ENCODE results near the gene CYTH2.
"Not testable (repeated sequence)": the region's sequence is repeated elsewhere in the genome, so short reads cannot be mapped to it uniquely, and the experiment has no call there.

The CYTH2 gene

DNA sequence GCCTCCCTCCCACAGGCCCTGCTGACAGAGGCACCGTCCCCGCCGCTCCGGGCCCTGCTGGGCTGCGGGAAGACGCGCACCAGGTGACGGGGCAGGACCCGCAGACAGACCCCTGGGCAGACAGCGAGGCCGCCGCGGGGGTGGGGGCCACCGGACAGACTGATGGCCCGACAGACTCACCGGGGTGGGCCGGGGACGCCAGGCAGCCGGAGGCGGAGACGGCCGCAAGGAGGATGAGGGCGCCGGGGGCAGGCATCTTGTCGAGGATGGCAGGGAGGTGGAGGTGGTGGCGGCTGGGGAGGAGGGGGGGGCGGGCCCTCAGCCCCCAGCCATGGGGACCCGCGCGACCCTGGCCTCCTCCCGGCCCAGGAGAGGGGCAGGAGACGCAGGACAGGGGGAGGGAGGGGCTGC is 42.2 kb downstream of the CYTH2 start:
- no peak for DNase-seq (ENCODE audit: low read depth, low spot score)

- DNase-seq (ENCODE audit: low read depth, low spot score): no peak
Observed at GRCh38 chr19:48511800-48512503, 42.8 kb downstream of the CYTH2 start, which contains the start of gene LMTK3. LMTK3 (minus strand) TSS chr19:48511835; CDS start chr19:48511576, 259 bp downstream.

GRCh38 chr19:48512504-48513288 is 43.5 kb downstream of the CYTH2 start:
- no peak for DNase-seq (ENCODE audit: low read depth, low spot score)

DNA sequence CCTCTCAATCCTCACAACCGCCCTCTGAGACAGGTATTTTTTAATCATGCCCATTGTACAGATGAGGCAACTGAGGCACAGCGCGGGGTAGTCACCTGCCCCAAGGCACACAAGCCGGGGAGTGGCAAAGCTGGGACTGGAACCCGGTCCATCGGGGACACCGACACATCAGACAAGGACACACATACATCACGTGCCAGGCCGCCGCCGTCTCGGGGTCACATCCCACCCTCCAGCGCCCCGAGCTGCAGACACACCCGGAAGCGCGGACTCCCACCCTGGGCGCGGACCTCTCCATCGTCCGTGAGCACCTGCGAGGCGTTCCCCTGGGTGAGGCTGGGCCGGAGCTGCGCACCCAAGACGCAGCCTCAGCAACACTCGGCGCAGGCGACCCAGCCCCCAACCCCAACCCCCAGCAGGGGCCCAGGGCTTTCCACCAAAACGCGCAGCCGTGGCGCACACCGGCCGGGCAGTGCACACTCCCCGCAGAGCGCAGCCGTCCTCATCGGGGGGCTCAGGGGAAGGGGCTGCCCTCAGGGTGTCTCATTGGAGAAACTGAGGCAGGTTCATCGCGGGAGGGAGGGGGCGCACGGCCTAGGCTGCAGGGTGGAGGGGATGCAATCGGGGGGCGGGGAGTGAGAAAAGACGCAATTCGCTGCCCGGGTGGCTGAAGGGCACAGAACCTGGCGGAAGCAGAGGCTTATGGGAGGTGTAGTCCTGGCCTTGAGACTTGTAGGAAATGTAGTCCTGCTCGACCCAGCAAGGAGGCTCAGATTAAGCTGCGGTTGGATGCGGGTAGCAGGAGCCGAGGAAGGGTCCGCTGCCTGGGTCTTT is 44.3 kb downstream of the CYTH2 start:
- no peak for DNase-seq (ENCODE audit: low read depth, low spot score)

- no peak for DNase-seq (ENCODE audit: low read depth, low spot score)
Observed at GRCh38 chr19:48514123-48514458, 44.9 kb downstream of the CYTH2 start.

DNA sequence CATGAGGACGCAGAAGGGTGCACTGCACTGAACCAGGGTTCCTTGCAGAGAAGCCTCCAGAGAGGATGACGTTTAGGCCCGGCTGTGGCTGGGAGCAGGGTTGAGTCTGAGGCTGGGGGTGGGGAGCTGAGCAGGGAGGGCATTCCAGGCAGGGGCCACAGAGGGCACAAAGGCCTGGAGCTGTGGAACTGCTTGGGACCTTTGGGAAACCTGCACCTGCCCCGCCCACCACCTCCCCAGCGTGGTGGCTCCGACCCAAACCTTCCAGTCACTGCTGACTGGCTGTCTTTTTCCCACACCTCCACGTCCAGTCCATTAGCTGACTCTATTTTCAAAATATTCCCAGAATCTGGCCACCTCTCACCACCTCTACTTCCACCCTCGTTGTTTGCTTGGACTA is 47.4 kb downstream of the CYTH2 start:
- DNase-seq (ENCODE audit: low read depth, low spot score): no peak

DNA sequence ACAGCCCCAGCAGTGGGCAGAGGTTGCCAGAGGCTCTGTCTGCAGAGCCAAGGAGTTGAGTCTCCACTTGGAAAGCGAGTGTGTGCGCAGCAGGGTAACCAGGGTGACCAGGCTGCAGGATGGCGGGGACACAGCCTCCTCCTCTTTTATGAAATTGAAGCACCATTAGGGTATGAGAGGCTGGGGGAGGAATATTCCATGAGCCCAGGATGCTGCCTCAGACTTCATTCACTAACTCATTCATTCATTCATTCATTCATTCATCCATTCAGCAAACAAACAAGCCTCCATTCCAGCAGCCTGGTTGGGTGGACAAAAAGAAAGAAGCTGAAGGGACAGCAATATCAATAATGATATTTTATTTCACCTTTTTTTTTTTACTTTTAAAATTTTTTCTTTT is 49.0 kb downstream of the CYTH2 start:
- no peak for DNase-seq (ENCODE audit: low read depth, low spot score)

DNA sequence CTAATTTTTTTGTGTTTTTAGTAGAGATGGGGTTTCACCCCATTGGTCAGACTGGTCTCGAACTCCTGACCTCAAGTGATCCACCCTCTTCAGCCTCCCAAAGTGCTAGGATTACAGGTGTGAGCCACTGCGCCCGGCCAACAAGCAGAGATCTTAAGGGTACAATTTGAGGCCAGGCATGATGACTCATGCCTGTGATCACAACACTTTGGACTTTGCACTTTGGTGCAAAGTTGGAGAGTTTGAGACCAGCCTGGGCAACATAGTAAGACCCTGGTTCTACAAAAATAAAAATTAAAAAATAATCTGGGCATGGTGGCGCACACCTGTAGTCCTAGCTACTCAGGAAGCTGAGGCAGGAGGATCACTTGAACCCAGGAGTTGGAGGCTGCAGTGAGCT is 50.3 kb downstream of the CYTH2 start:
- DNase-seq (ENCODE audit: low read depth, low spot score): not testable (repeated sequence)

DNA sequence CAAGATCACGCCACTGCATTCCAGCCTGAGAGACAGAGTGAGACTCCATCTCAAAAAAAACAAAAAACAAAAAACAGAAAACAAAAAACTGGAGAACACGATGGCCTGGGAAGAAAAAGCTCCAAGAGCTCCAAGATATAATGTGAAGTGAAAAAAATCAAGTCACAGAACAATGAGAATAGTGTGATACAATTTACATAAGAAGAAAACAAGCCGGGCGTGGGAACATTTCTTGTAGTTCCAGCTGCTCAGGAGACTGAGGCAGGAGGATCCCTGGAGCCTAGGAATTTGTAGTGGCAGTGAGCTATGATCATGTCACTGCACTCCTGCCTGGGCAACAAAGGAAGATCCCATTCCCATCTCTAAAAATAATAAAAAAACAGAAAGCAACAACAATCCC is 51.0 kb downstream of the CYTH2 start:
- no peak for DNase-seq (ENCODE audit: low read depth, low spot score)

- DNase-seq (ENCODE audit: low read depth, low spot score): no peak
Observed at GRCh38 chr19:48524221-48524620, 55.1 kb downstream of the CYTH2 start.

DNA sequence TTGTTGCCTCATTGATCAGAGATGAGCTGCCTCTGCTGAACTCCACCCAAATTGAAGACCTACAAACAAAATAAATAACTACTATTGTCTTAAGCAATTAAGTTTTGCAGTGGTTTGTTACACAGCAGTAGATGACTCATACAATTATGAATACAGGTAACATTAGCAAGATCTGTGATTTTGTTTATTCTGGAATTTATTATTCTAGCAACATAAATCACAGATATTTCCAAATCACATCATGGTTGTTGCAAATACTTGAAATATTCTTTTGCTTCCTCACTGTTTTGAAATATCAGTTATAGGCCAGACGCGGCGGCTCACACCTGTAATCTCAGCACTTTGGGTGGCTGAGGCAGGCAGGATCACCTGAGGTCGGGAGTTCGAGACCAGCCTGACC is 55.6 kb downstream of the CYTH2 start:
- no peak for DNase-seq (ENCODE audit: low read depth, low spot score)

DNA sequence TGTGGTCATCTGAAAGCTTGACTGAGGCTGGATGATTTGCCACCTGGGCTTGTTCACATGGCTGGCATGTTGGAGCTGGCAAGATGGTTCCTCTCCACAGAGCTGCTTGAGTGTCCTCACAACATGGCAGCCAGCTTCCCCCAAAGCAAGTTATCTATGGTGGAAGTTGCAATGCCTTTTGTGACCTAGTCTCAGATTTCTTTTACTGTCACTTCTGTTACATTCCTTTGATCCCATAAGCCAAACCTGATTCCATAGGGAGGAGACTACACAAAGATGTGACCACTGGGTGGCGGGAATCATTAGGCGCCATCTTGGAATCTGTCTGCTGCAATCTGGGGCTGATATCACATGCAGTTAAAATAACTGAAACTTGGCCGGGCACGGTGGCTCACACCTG is 60.0 kb downstream of the CYTH2 start:
- no peak for DNase-seq (ENCODE audit: low read depth, low spot score)

DNA sequence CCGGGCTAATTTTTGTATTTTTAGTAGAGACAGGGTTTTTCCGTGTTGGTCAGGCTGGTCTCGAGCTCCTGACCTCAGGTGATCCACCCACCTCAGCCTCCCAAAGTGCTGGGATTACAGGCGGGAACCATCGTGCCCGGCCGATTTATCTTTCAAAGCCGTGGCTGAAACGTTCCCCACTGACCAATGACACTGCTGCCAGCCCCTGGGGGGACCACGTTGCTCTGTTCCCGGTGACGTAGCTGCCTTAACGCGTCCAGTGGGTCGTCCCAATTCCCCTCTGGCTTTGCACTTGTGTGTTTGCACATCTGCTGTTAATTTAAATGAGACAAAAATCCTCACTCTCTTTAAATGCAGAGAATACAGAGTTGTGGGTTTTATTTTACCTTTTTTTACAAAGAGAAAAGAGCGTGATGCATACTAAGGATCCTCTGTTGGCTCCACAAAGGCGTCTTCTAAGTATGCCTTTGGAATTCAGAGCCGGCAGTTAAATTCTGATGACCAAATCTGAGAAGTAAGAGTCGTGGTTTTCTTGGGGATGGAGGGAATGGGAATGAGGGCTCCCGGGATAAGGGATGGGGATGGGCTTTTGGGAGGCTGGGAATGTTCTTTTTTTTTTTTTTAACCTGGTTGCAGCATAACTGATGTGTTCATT is 61.0 kb downstream of the CYTH2 start:
- no peak for DNase-seq (ENCODE audit: low read depth, low spot score)

DNA sequence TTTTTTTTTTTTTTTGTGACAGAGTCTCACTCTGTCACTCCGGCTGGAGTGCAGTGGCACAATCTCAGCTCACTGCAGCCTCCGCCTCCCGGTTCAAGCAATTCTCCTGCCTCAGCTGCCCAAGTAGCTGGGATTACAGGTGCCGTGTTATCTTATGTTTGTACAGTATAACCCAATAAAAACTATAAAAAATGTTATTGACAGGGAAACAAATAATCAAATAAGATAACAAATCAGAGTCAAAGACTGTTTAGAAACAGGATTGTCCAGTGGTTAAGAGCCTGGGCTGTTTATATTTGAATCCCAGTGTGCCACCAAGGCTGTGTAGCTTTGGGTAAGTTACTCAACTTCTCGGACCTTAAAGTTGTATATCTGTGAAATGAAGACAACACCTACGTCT is 61.6 kb downstream of the CYTH2 start:
- no peak for DNase-seq (ENCODE audit: low read depth, low spot score)
